ENCODE results near the gene TBCD.

The TBCD gene

GRCh38 chr17:82751571-82752370, at the start of gene TBCD:
Gene TBCD (plus strand): TSS chr17:82752065. CDS start chr17:82752194, 129 bp downstream.
- Histone ChIP-seq H3K4me3 (peak within 1 kb of the TSS; percentile 98), H3K9me3 (ENCODE audit: low read depth, low read length) (no peaks in the 10 kb centered on the region), H3K27ac (peak within 1 kb of the TSS; percentile 86), H3K36me3 (ENCODE audit: insufficient read depth, low read length) (peaks cover 4% of the 10 kb centered on the region; the same call in 1 of the 2 replicates), H3K9ac (ENCODE audit: insufficient read length) (peak within 1 kb of the TSS; percentile 81)
- DNase-seq (ENCODE audit: low read depth, low spot score) = peak; percentile 32
- TF ChIP-seq POLR2AphosphoS5 (IDR thresholded peaks at IDR 0.05; ENCODE audit: borderline replicate concordance, low read depth, low read length) (peak; percentile 81; the same call in 1 of the 2 replicates), FOXP2 (optimal IDR thresholded peaks at IDR 0.05; ENCODE audit: control extremely low read depth, extremely low read length, insufficient read depth) (no peak)

GRCh38 chr17:82702231-82702927, 49.5 kb upstream of the TBCD start:
- H3K27ac ChIP-seq = no peak overlapping the region
- H3K4me3 ChIP-seq = no peak overlapping the region
- H3K9ac ChIP-seq (ENCODE audit: insufficient read length) = no peak overlapping the region
- H3K9me3 ChIP-seq (ENCODE audit: low read depth, low read length) = no peaks in the 10 kb centered on the region
- no peaks in the 10 kb centered on the region for H3K36me3 ChIP-seq (ENCODE audit: insufficient read depth, low read length)
- TF ChIP-seq POLR2AphosphoS5 (IDR thresholded peaks at IDR 0.05; ENCODE audit: borderline replicate concordance, low read depth, low read length) (no peak), FOXP2 (optimal IDR thresholded peaks at IDR 0.05; ENCODE audit: control extremely low read depth, extremely low read length, insufficient read depth) (no peak), EZH2 (IDR thresholded peaks at IDR 0.05) (no peak)
- DNase-seq (ENCODE audit: low read depth, low spot score) = no peak

- Histone ChIP-seq H3K4me3 (no peak overlapping the region), H3K9me3 (ENCODE audit: low read depth, low read length) (no peaks in the 10 kb centered on the region), H3K27ac (no peak overlapping the region), H3K36me3 (ENCODE audit: insufficient read depth, low read length) (no peaks in the 10 kb centered on the region), H3K9ac (ENCODE audit: insufficient read length) (no peak overlapping the region)
- no peak for DNase-seq (ENCODE audit: low read depth, low spot score)
- no peak for TF ChIP-seq POLR2AphosphoS5 (IDR thresholded peaks at IDR 0.05; ENCODE audit: borderline replicate concordance, low read depth, low read length)
Observed at GRCh38 chr17:82703036-82703745, 48.7 kb upstream of the TBCD start.

- no peak overlapping the region for H3K4me3 ChIP-seq
- no peak for TF ChIP-seq POLR2AphosphoS5 (IDR thresholded peaks at IDR 0.05; ENCODE audit: borderline replicate concordance, low read depth, low read length)
- no peak for TF ChIP-seq FOXP2 (optimal IDR thresholded peaks at IDR 0.05; ENCODE audit: control extremely low read depth, extremely low read length, insufficient read depth)
- no peak for TF ChIP-seq EZH2 (IDR thresholded peaks at IDR 0.05)
- no peak for DNase-seq (ENCODE audit: low read depth, low spot score)
- H3K27ac ChIP-seq = no peak overlapping the region
- H3K9me3 ChIP-seq (ENCODE audit: low read depth, low read length) = no peaks in the 10 kb centered on the region
- H3K9ac ChIP-seq (ENCODE audit: insufficient read length) = no peak overlapping the region
- H3K36me3 ChIP-seq (ENCODE audit: insufficient read depth, low read length) = no peaks in the 10 kb centered on the region
Observed at GRCh38 chr17:82703935-82704865, 47.7 kb upstream of the TBCD start.

- Histone ChIP-seq H3K9ac (ENCODE audit: insufficient read length) (no peak overlapping the region), H3K27ac (no peak overlapping the region), H3K9me3 (ENCODE audit: low read depth, low read length) (no peaks in the 10 kb centered on the region), H3K36me3 (ENCODE audit: insufficient read depth, low read length) (no peaks in the 10 kb centered on the region), H3K4me3 (no peak overlapping the region)
- no peak for TF ChIP-seq FOXP2 (optimal IDR thresholded peaks at IDR 0.05; ENCODE audit: control extremely low read depth, extremely low read length, insufficient read depth)
- no peak for TF ChIP-seq EZH2 (IDR thresholded peaks at IDR 0.05)
- TF ChIP-seq POLR2AphosphoS5 (IDR thresholded peaks at IDR 0.05; ENCODE audit: borderline replicate concordance, low read depth, low read length) = no peak
- no peak for DNase-seq (ENCODE audit: low read depth, low spot score)
Observed at GRCh38 chr17:82704886-82705285, 47.0 kb upstream of the TBCD start.

GRCh38 chr17:82705756-82706155, 46.1 kb upstream of the TBCD start:
- Histone ChIP-seq H3K4me3 (no peak overlapping the region), H3K9ac (ENCODE audit: insufficient read length) (no peak overlapping the region), H3K36me3 (ENCODE audit: insufficient read depth, low read length) (no peaks in the 10 kb centered on the region), H3K9me3 (ENCODE audit: low read depth, low read length) (no peaks in the 10 kb centered on the region), H3K27ac (no peak overlapping the region)
- no peak for DNase-seq (ENCODE audit: low read depth, low spot score)
- no peak for TF ChIP-seq EZH2 (IDR thresholded peaks at IDR 0.05)
- TF ChIP-seq FOXP2 (optimal IDR thresholded peaks at IDR 0.05; ENCODE audit: control extremely low read depth, extremely low read length, insufficient read depth) = no peak
- no peak for TF ChIP-seq POLR2AphosphoS5 (IDR thresholded peaks at IDR 0.05; ENCODE audit: borderline replicate concordance, low read depth, low read length)

GRCh38 chr17:82709024-82709675, 42.7 kb upstream of the TBCD start:
- DNase-seq (ENCODE audit: low read depth, low spot score) = no peak
- H3K36me3 ChIP-seq (ENCODE audit: insufficient read depth, low read length) = no peaks in the 10 kb centered on the region
- no peaks in the 10 kb centered on the region for H3K9me3 ChIP-seq (ENCODE audit: low read depth, low read length)
- no peak overlapping the region for H3K9ac ChIP-seq (ENCODE audit: insufficient read length)
- TF ChIP-seq EZH2 (IDR thresholded peaks at IDR 0.05) = no peak
- TF ChIP-seq FOXP2 (optimal IDR thresholded peaks at IDR 0.05; ENCODE audit: control extremely low read depth, extremely low read length, insufficient read depth) = no peak
- no peak for TF ChIP-seq POLR2AphosphoS5 (IDR thresholded peaks at IDR 0.05; ENCODE audit: borderline replicate concordance, low read depth, low read length)
- H3K27ac ChIP-seq = no peak overlapping the region
- no peak overlapping the region for H3K4me3 ChIP-seq
